GM18868 (cell line): ENCODE measurements around the gene KCNMA1.

ENCODE experiments used
- ATAC-seq: cut with Tn5 transposase; IDR thresholded peaks from one replicate; pipeline ENCODE4 v1.9.1; 2021; ENCODE audit warnings: mild to moderate bottlenecking, moderate library complexity; ENCODE audit not compliant: unreplicated experiment

Gene KCNMA1

GRCh38 chr10:77635402-77636227 is 2.0 kb downstream of the KCNMA1 start:
- no peak for ATAC-seq

- no peak for ATAC-seq
Observed at GRCh38 chr10:77634939-77635338, 2.7 kb downstream of the KCNMA1 start.

DNA sequence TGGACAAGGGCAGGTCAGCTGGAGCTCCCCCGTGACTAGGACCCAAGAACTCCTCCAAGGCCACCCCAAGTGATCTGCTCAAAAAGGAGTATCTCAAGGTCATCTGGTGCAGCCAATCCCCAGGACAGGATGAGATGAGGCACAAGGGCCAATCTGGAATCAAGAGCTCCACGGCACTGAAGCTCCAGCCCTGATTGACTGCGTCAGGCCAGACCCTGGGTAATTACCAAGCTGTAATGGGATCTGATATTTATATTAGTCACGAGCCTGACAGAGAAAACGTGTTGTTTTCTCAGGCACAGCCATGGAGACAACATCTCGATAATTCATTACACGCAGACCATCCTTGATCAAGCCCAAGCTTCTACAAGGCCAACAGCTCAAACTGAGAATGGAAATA is 4.2 kb downstream of the KCNMA1 start:
- no peak for ATAC-seq

GRCh38 chr10:77631241-77631640 is 6.4 kb downstream of the KCNMA1 start:
- no peak for ATAC-seq

DNA sequence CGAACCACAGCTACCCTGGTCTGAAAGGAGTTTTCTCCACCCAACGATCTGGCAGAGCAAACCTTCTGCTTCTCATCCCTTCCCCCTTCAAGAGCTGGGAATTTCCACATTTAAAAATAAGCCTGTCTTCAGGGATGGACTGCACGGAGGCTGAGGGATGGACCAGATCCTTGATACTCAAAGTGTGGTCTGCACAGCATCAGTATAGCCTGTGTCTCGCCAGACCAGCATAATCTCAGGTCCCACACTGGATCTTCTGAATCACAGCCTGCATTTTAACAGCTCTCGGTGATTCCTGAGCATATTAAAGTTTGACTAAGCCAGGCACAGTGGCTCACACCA is 7.1 kb downstream of the KCNMA1 start:
- ATAC-seq, result no peak

GRCh38 chr10:77629775-77630506 is 7.7 kb downstream of the KCNMA1 start:
- no peak for ATAC-seq

DNA sequence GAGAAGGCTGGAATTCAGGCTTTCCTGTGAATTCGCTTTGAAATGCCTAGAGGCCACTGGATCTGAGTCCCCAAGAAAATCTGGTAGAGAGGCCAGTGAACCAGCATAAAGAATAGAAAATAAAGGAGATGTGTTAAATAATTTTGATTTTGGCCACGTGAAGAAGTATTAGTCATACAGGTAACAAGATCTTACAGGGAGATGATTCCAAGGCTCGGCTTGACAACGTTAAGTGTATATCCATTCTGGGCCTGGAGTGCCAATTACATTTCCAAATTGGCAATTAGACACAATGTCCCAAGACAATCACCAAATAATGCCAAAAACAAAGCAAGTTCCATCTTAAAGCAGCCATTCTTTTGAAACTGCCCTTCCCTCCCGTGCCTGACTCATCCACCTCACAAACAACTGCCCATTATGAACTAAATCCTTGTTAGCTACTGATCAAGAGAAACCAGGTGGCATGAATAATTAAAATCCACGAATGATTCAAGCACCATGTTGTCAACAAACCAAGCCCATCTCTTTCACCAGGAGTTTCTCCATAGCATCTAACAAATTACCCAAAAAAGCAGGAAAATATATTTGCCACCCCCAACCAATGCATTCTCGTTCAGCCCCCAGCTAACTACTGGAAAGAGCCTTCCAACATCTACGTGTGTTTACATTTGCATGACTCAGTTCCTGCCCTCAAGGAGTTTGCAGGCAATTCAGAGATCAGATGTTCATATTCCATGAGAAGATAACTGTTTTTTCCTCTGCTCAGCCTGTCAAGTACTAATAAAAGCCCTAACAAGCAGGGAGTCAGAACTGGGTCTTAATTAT is 8.5 kb downstream of the KCNMA1 start:
- no peak for ATAC-seq

DNA sequence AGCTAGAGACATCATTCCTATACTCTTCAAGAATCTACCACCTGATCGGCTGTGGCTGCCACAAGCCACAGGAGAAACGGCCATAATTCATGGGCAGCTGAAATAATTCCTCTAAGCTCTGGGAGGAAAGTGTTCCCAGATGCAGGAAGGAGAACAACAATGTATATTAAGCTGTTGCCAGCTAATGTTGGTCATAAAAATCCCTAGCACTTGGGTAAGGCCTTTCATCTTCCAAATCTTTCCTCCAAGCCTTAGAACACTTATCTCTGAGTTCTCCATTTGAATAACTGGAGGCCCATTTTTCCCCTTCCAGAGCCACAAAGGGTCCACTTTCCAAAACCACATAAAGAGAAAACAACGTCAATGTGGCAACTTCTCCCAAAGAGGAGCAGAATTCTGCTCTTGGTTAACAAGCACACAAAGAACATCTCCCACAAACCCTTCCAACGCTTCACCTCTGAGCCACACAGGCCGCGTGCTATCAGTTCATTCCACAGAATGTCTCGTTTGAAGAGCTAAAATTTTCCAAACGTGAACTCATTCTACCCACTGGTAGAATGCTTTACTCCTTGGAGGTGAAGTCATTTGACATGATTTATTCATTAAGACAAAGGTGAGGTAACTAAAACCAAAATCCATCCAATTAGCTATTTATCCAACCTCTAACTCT is 11.2 kb downstream of the KCNMA1 start:
- no peak for ATAC-seq

DNA sequence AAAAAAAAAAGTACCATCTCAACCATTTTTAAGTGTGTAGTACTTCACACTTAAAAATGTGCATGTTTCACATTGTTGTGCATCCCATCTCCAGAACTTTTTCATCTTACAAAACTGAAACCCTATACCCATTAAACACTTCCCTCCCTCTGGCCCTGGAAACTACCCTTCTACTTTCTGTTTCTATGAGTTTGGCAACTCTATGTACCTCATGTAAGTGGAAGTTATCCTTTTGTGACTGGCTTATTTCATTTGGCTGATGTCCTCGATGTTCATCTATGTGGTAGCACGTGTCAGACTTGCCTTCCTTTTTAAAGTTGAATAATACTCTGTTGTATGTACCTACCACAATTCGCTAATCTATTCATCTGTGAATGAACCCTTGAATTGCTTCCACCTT is 12.2 kb downstream of the KCNMA1 start:
- ATAC-seq, result peak; percentile 62

DNA sequence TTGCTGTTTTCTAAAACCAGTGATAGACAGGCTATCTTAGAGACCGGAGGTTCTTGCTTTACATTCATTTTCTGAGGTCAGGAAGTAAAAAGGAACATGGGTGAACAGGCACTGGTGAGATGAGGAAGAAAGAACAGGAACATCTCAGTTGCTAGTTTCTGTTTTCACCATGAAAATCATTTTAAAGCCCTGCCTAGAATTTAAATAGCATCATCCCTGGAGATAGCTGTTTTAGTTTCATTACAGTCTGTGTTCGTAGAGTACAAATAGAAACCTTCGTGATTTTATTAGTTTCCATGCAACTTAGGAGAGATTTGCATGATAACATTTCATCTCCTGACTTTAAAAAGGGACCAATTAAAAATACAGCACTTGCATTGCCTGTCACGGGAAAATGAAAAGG is 14.7 kb downstream of the KCNMA1 start:
- peak; percentile 75 for ATAC-seq

GRCh38 chr10:77620731-77621130 is 16.9 kb downstream of the KCNMA1 start:
- ATAC-seq, result no peak

GRCh38 chr10:77619964-77620703 is 17.5 kb downstream of the KCNMA1 start:
- no peak for ATAC-seq

- no peak for ATAC-seq
Observed at GRCh38 chr10:77618117-77618516, 19.5 kb downstream of the KCNMA1 start.

DNA sequence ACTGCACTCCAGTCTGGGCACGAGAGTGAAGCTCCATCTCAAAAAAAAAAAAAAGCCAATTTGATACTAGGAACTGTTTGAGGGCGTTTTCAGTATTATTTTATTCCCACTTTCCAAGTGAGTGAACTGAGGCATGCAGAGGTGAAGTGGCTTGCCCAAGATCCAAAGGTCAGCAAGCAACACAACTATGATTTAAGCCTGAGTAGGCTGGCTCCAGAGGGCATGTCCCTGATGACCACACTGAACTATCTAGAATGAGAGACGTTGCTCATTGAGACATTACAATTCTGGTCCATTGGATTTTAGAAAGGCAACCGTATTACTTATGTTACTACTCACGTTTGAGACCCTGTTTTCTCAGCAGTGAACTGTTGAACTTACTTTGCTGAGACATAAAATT is 20.8 kb downstream of the KCNMA1 start:
- ATAC-seq, result no peak

- no peak for ATAC-seq
Observed at GRCh38 chr10:77614778-77615625, 22.6 kb downstream of the KCNMA1 start.

GRCh38 chr10:77613476-77614130 is 24.0 kb downstream of the KCNMA1 start:
- ATAC-seq, result peak; percentile 59

DNA sequence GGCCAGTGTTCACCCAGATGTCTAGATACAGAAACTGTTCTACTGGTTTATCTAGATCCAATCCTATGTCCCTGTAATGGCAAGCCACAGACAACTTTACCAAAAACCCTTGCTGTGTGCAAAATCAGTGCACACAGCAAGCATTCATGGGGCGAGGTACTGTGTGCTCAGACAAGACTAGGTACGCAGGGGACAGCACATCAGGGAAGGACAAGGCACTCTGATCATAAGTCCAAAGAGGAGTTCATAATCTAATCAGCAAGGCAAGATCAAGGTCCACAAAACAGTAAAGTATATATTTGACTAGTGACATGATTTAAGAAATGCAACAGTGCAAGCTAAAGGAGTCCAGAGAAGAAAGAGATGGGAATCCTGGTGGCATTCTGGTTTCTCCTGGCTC is 25.9 kb downstream of the KCNMA1 start:
- no peak for ATAC-seq

DNA sequence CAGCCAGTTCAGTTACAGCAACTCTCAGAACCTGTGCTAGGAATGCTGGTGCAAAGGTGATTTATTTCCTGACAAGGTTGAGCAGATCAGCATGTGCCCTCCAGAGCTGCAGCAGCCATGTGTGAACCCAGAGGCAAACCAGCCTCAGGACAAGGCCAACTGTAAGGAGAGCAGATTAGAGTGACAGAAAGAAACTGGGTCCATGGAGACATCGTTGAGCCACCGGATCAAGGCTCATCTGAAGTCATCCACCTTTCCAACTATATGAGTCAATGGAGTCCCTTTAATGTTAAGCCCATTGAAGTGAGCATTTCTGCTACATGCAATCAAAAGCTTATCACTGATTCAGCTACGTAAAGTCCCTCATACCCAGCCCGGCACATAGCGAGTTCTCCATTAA is 26.4 kb downstream of the KCNMA1 start:
- no peak for ATAC-seq

GRCh38 chr10:77609781-77610272 is 27.8 kb downstream of the KCNMA1 start:
- ATAC-seq, result peak; percentile 65
